Epithelial cell of umbilical artery (primary cell): Measurements from ENCODE around the gene MPP7. TPM values are rescaled to one million over a fixed set of nuclear protein-coding genes. Genes with fewer than 3 reads are reported as not detected.

Experiments used
- total RNA-seq: library from RNA; depleted of rRNA; stranded (reverse); fragments of >200 nt; gene quantifications from 2 replicates; pipeline ENCODE4 v1.2.3, GENCODE V29; 2014

The MPP7 gene
- total RNA-seq: 0.30 and 0.32 TPM in 2 replicates

DNA sequence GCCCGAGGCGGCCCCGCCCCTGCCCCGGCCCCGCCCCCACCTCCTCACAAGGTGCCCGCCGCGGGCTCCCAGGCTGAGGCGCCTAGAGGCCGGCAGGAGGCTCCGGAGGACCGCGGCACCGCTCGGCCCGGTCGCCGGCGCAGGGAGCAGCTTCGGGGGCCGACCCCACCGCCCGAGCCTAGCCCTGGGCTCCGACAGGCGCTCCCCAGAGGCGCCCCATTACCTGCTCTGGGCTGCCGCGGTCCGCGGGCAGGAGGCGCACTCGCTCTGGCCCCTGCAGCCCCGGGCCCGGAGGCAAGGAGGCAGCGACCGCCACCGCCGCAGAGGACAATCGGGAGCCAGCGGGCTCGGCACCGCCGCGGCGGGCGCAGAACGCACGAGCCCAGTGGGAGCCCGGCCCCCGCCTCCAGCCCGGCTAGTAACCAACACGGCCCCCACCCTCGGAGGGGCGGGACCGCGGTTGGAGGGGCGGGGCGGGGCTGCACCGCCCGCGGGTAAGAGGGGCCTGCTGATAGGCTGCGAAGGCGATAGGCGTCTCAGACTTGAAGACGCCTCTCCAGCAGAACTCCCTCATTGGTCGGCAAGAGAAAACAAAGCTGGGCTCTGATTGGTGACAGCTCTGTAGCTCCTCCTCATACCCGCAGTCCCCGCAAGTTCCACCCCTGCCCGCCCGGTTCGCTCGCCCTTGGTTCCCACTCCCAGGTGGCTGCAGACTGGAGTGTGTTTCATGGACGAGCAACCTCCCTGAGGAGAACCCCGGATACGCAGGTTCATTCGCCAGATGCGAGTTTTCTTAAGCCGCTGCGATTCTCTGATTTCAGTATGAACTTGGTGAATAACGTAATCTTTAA is at the start of gene MPP7:
Gene MPP7, minus strand, starts transcription at position 427 of the 851 bp plus-strand sequence. CDS start 64,460 bp downstream, outside the sequence.

Other genes starting within 250 kb of the MPP7 start
- 35.1 and 58.2 TPM in 2 replicates for gene WAC, start 230.1 kb upstream of the MPP7 start, total RNA-seq